WERI-Rb-1 (cell line): ENCODE measurements around the gene LRRC75A.

Experiments used
- DNase-seq: peaks from one replicate; pipeline ENCODE4 v3.0.0-alpha.2; 2020
- H3K27ac ChIP-seq: fragments of 250-450 bp; sonication (Bioruptor Pico); 2 replicates; pipeline ENCODE4 v1.5.1; 2020; ENCODE audit warnings: mild to moderate bottlenecking, moderate library complexity
- H3K27me3 ChIP-seq: fragments of 250-450 bp; sonication (Bioruptor Pico); 2 replicates; pipeline ENCODE4 v1.5.1; 2021; ENCODE audit warnings: mild to moderate bottlenecking, low read depth, moderate library complexity; ENCODE audit not compliant: insufficient read depth, severe bottlenecking
- H3K36me3 ChIP-seq: fragments of 250-450 bp; sonication (Bioruptor Pico); 2 replicates; pipeline ENCODE4 v1.5.1; 2020; ENCODE audit warnings: mild to moderate bottlenecking, moderate library complexity
- H3K4me3 ChIP-seq: 2 replicates; pipeline ENCODE4 v1.5.1; 2011; ENCODE audit warnings: low read depth, mild to moderate bottlenecking, control low read depth, low read length
- H3K9me3 ChIP-seq: fragments of 250-450 bp; sonication (Bioruptor Pico); 2 replicates; pipeline ENCODE4 v1.5.1; 2021; ENCODE audit warnings: mild to moderate bottlenecking, moderate library complexity; ENCODE audit not compliant: severe bottlenecking
- TF ChIP-seq, protein P1 (sequence below): IDR thresholded peaks from 2 replicates; pipeline ENCODE4 v1.5.1; 2011; ENCODE audit warnings: low read depth, mild to moderate bottlenecking, control low read depth, inconsistent platforms, low read length

The LRRC75A gene

GRCh38 chr17:16479264-16479663 lies 12.7 kb downstream of the LRRC75A start:
- no peak for DNase-seq
- no peaks in the 10 kb centered on the region for H3K36me3 ChIP-seq
- TF ChIP-seq, protein P1, sequence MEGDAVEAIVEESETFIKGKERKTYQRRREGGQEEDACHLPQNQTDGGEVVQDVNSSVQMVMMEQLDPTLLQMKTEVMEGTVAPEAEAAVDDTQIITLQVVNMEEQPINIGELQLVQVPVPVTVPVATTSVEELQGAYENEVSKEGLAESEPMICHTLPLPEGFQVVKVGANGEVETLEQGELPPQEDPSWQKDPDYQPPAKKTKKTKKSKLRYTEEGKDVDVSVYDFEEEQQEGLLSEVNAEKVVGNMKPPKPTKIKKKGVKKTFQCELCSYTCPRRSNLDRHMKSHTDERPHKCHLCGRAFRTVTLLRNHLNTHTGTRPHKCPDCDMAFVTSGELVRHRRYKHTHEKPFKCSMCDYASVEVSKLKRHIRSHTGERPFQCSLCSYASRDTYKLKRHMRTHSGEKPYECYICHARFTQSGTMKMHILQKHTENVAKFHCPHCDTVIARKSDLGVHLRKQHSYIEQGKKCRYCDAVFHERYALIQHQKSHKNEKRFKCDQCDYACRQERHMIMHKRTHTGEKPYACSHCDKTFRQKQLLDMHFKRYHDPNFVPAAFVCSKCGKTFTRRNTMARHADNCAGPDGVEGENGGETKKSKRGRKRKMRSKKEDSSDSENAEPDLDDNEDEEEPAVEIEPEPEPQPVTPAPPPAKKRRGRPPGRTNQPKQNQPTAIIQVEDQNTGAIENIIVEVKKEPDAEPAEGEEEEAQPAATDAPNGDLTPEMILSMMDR, result no peak
- H3K4me3 ChIP-seq, result no peak overlapping the region
- no peak overlapping the region for H3K27ac ChIP-seq
- H3K9me3 ChIP-seq, result no peaks in the 10 kb centered on the region
- H3K27me3 ChIP-seq, result no peaks in the 10 kb centered on the region

DNA sequence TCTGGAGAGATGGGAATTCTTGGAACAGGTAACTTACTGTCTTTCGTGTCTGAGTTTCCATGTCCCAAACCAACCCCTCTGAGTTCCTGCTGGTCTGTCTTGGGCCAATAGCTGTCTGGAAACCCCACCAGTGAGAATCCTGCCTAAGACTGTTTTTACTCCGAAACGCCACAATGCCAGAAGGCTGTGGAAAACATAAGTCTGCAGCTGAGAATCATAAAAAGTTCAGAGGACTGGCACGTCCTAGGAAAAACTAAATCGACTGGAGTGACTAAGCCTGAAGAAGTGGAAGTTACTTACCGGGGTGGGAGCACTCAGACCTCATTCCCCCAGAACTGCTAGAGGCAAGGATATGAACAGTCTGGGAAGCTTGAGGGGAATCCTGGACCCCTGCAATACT lies 13.3 kb downstream of the LRRC75A start:
- no peaks in the 10 kb centered on the region for H3K27me3 ChIP-seq
- no peak for DNase-seq
- TF ChIP-seq, protein P1, result no peak
- H3K36me3 ChIP-seq, result no peaks in the 10 kb centered on the region
- no peak overlapping the region for H3K27ac ChIP-seq
- H3K9me3 ChIP-seq, result no peaks in the 10 kb centered on the region
- no peak overlapping the region for H3K4me3 ChIP-seq

DNA sequence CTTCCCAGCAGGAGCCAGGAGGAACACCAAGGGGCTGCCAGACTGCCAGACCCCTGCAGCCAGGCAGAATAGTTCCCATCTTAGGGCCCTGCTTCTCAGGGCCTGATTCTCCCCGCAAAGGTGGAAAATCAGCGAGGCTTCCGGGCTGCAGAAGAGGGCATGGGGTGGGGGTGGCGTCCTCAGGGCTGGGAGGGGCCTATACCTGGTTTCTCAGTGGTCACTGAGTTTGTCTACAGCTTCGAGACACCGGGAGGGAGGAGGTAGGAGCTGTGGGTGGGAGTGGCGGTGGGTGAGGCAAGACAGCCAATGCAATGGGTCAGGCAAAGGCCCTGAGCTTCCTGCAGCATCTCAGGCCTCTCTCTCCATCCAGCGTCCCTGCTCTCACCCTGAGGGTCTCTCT lies 14.3 kb downstream of the LRRC75A start:
- Histone ChIP-seq H3K27me3 (no peaks in the 10 kb centered on the region), H3K27ac (no peak overlapping the region), H3K9me3 (no peaks in the 10 kb centered on the region), H3K4me3 (no peak overlapping the region), H3K36me3 (no peaks in the 10 kb centered on the region)
- TF ChIP-seq, protein P1, result no peak
- no peak for DNase-seq

DNA sequence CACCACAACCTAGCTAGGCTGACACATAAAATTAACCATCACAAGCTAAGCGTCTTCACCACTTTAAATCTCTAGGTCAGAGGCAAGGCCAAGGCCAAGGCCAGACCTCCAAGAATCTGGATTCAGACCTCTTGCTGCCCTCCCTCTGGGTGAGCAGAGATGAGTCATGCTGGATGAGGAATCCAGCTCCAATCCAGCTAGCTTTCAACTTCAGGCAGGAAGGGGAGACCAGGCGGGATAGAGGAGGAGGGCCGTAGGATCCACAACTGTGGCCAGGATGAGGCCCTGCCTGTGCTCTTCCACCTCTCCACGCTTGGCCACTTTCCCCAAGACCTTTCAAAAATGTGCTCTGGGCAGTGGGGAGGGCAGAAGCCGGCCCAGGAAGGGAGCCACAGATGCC lies 14.7 kb downstream of the LRRC75A start:
- TF ChIP-seq, protein P1, result no peak
- Histone ChIP-seq H3K27ac (no peak overlapping the region), H3K9me3 (no peaks in the 10 kb centered on the region), H3K27me3 (no peaks in the 10 kb centered on the region), H3K4me3 (no peak overlapping the region), H3K36me3 (no peaks in the 10 kb centered on the region)
- no peak for DNase-seq

DNA sequence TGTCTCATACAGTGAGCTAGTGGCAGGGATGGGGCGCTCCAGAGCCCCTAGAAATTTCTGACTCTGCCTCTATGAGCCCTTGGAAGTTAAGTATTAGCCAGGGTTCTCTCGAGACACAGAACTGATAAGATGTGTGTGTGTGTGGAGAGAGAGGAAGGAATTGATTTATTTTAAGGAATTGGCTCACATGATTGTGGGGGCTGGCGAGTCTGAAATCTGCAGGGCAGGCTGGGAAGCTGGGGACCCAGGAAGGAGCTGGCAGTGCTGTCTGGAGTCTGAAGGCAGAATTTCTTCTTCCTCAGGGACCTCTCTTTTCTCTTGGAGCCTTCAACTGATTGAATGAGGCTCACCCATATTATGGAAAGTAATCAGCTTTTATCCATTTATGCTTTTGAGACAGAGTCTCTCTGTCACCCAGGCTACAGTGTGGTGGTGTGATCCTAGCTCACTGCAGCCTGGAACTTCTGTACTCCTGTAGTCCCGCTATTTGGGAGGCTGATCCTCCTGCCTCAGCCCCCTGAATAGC lies 16.8 kb downstream of the LRRC75A start:
- TF ChIP-seq, protein P1, result no peak
- no peak overlapping the region for H3K27ac ChIP-seq
- no peak for DNase-seq
- H3K4me3 ChIP-seq, result no peak overlapping the region
- H3K27me3 ChIP-seq, result no peaks in the 10 kb centered on the region
- H3K9me3 ChIP-seq, result no peaks in the 10 kb centered on the region
- H3K36me3 ChIP-seq, result no peaks in the 10 kb centered on the region

- no peak overlapping the region for H3K27ac ChIP-seq
- no peaks in the 10 kb centered on the region for H3K9me3 ChIP-seq
- DNase-seq, result no peak
- no peak overlapping the region for H3K4me3 ChIP-seq
- H3K27me3 ChIP-seq, result no peaks in the 10 kb centered on the region
- no peaks in the 10 kb centered on the region for H3K36me3 ChIP-seq
- TF ChIP-seq, protein P1, result no peak
Observed at GRCh38 chr17:16474012-16474725, 17.8 kb downstream of the LRRC75A start.
